Measurements from ENCODE around the gene HCST.

Gene HCST

DNA sequence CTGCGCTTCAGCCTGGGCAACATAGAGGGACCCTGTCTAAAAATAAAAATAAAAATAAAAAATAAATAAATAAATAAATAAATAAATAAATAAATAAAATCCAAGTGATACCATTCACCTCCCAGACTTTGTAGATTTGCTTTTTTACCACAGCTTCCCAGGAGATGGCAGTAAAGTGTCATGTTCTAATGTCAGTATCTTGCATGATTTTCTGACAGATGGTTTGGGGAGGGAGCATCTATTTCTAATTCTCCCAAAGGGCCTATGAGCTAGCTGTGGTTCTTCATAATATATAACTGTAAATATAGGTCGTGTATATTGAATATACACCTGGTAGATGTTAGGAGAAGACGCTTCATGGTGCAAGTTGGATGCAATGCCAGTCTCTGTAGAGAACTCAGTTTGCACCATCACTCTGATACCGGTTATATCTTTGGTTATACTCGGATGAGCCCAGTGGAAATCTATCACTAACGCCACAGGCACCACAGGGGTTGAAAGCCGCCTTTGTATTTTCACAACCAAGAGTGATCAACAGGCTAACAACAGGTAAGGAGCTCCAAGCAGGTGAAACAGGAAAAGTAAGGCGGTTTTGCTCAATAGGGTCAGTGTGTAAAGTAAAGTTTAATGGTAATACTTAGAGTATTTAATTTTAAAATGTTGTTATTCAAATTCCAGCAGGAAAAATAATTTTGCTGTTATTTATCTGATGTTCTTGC, 20.1 kb upstream of the HCST start:
- Histone ChIP-seq H3K9ac (ENCODE audit: low read length) (no peak overlapping the region), H3K27me3 (ENCODE audit: insufficient read depth, low read length) (no peaks in the 10 kb centered on the region), H3K23ac (ENCODE audit: low read length) (no peak overlapping the region), H3K18ac (ENCODE audit: low read length) (no peak overlapping the region), H3K27ac (ENCODE audit: low read depth, low read length) (no peak overlapping the region), H3K36me3 (ENCODE audit: control insufficient read depth in 1 of 2, insufficient read depth in 2 of 2, low read length in 2 of 2) (peaks cover 3 to 4% of the 10 kb centered on the region in 2 experiments), H3K9me3 (ENCODE audit: insufficient read depth, low read depth, low read length) (no peaks in the 10 kb centered on the region), H4K91ac (ENCODE audit: low read depth, low read length) (no peak overlapping the region), H3K79me2 (ENCODE audit: control insufficient read depth, insufficient read depth, low read length, poor library complexity) (no peaks in the 10 kb centered on the region), H2AK5ac (ENCODE audit: low read length) (no peak overlapping the region), H3K4me1 (ENCODE audit: control insufficient read depth in 1 of 2, insufficient read depth in 2 of 2, low read length in 2 of 2) (no peaks in the 10 kb centered on the region), H4K12ac (ENCODE audit: low read depth, low read length) (no peak overlapping the region), H3K4me3 (ENCODE audit: low read depth, low read length) (no peak overlapping the region), H2AFZ (ENCODE audit: insufficient read depth, low read length, poor library complexity) (no peak overlapping the region), H3K79me1 (ENCODE audit: low read length) (no peaks in the 10 kb centered on the region), H2BK120ac (ENCODE audit: insufficient read depth, low read length, poor library complexity) (no peak overlapping the region), H3K4ac (ENCODE audit: low read depth, low read length) (no peak overlapping the region), H3K4me2 (ENCODE audit: low read length) (no peak overlapping the region), H2BK12ac (ENCODE audit: low read length) (no peak overlapping the region), H2BK5ac (ENCODE audit: low read depth, low read length, poor library complexity) (no peak overlapping the region), H4K8ac (ENCODE audit: low read depth, low read length) (no peak overlapping the region), H3K14ac (ENCODE audit: low read length) (no peak overlapping the region)
- WGBS (ENCODE audit: extremely low coverage, insufficient coverage, insufficient read length) = no CpG with 5 or more reads among the region's 8 CpGs
- DNase-seq = peak; percentile 33 to 79

DNA sequence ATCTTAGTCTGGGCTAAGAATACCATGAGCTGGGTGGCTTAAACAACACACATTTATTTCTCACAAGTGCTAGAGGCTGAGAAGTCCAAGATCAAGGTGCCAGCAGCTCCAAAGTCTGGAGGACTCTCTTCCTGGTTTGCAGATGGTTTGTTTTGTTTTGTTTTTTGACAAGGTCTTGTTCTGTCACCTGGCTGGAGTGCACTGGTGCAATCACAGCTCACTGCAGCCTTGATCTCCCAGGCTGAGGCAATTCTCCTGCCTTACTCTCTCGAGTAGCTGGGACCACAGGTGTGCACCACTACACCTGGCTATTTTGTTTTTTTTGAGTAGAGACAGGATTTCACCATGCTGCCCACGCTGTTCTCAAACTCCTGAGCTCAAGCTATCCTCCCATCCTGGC, 18.4 kb upstream of the HCST start:
- Histone ChIP-seq H2BK5ac (ENCODE audit: low read depth, low read length, poor library complexity) (no peak overlapping the region), H3K14ac (ENCODE audit: low read length) (no peak overlapping the region), H3K36me3 (ENCODE audit: control insufficient read depth in 1 of 2, insufficient read depth in 2 of 2, low read length in 2 of 2) (peaks cover 16 to 18% of the 10 kb centered on the region in 2 experiments), H3K4me1 (ENCODE audit: control insufficient read depth in 1 of 2, insufficient read depth in 2 of 2, low read length in 2 of 2) (no peaks in the 10 kb centered on the region), H4K12ac (ENCODE audit: low read depth, low read length) (no peak overlapping the region), H4K8ac (ENCODE audit: low read depth, low read length) (no peak overlapping the region), H3K4ac (ENCODE audit: low read depth, low read length) (no peak overlapping the region), H3K4me3 (ENCODE audit: low read depth, low read length) (no peak overlapping the region), H2BK120ac (ENCODE audit: insufficient read depth, low read length, poor library complexity) (no peak overlapping the region), H2AFZ (ENCODE audit: insufficient read depth, low read length, poor library complexity) (no peak overlapping the region), H3K23ac (ENCODE audit: low read length) (no peak overlapping the region), H3K27ac (ENCODE audit: low read depth, low read length) (no peak overlapping the region), H3K18ac (ENCODE audit: low read length) (no peak overlapping the region), H2AK5ac (ENCODE audit: low read length) (no peak overlapping the region), H4K91ac (ENCODE audit: low read depth, low read length) (no peak overlapping the region), H3K27me3 (ENCODE audit: insufficient read depth, low read length) (no peaks in the 10 kb centered on the region), H3K4me2 (ENCODE audit: low read length) (no peak overlapping the region), H3K9ac (ENCODE audit: low read length) (no peak overlapping the region), H3K79me2 (ENCODE audit: control insufficient read depth, insufficient read depth, low read length, poor library complexity) (no peaks in the 10 kb centered on the region), H2BK12ac (ENCODE audit: low read length) (no peak overlapping the region), H3K9me3 (ENCODE audit: insufficient read depth, low read depth, low read length) (no peaks in the 10 kb centered on the region), H3K79me1 (ENCODE audit: low read length) (no peaks in the 10 kb centered on the region)
- no peak for DNase-seq
- WGBS (ENCODE audit: extremely low coverage, insufficient coverage, insufficient read length) = no CpG with 5 or more reads among the region's 2 CpGs

DNA sequence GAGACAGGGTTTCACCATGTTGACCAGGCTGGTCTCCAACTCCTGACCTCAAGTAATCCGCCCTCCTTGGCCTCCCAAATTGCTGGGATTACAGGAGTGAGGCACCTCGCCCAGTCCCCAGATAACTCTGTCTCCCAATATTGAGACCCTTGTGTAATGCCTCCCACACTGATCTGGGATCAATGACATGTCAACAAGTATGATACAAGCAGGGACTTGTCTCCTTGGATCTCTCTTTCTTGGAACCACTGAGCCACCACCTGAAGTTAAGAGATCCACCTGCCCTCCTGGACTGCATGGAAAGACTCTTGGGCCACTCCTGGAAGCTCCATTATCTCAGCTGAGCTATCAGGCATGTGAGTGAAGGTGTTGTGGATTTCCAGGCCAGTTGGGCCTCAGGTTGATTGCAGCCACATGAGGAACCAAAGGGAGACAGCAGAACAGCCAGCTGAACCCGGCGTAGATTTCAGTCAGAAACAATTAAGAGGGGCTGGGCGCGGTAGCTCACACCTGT, 17.0 kb upstream of the HCST start:
- Histone ChIP-seq H3K9ac (ENCODE audit: low read length) (no peak overlapping the region), H2BK12ac (ENCODE audit: low read length) (no peak overlapping the region), H2AK5ac (ENCODE audit: low read length) (no peak overlapping the region), H3K36me3 (ENCODE audit: control insufficient read depth in 1 of 2, insufficient read depth in 2 of 2, low read length in 2 of 2) (peaks cover 30 to 32% of the 10 kb centered on the region in 2 experiments), H4K8ac (ENCODE audit: low read depth, low read length) (no peak overlapping the region), H3K79me1 (ENCODE audit: low read length) (no peaks in the 10 kb centered on the region), H3K14ac (ENCODE audit: low read length) (no peak overlapping the region), H3K4me2 (ENCODE audit: low read length) (no peak overlapping the region), H2BK120ac (ENCODE audit: insufficient read depth, low read length, poor library complexity) (no peak overlapping the region), H2AFZ (ENCODE audit: insufficient read depth, low read length, poor library complexity) (no peak overlapping the region), H3K79me2 (ENCODE audit: control insufficient read depth, insufficient read depth, low read length, poor library complexity) (no peaks in the 10 kb centered on the region), H3K27ac (ENCODE audit: low read depth, low read length) (no peak overlapping the region), H3K18ac (ENCODE audit: low read length) (no peak overlapping the region), H3K4ac (ENCODE audit: low read depth, low read length) (no peak overlapping the region), H4K91ac (ENCODE audit: low read depth, low read length) (no peak overlapping the region), H3K27me3 (ENCODE audit: insufficient read depth, low read length) (no peaks in the 10 kb centered on the region), H3K4me1 (ENCODE audit: control insufficient read depth in 1 of 2, insufficient read depth in 2 of 2, low read length in 2 of 2) (no peaks in the 10 kb centered on the region), H3K23ac (ENCODE audit: low read length) (no peak overlapping the region), H4K12ac (ENCODE audit: low read depth, low read length) (no peak overlapping the region), H3K9me3 (ENCODE audit: insufficient read depth, low read depth, low read length) (no peaks in the 10 kb centered on the region), H2BK5ac (ENCODE audit: low read depth, low read length, poor library complexity) (no peak overlapping the region), H3K4me3 (ENCODE audit: low read depth, low read length) (no peak overlapping the region)
- no CpG with 5 or more reads among the region's 6 CpGs for WGBS (ENCODE audit: extremely low coverage, insufficient coverage, insufficient read length)
- no peak for DNase-seq

DNA sequence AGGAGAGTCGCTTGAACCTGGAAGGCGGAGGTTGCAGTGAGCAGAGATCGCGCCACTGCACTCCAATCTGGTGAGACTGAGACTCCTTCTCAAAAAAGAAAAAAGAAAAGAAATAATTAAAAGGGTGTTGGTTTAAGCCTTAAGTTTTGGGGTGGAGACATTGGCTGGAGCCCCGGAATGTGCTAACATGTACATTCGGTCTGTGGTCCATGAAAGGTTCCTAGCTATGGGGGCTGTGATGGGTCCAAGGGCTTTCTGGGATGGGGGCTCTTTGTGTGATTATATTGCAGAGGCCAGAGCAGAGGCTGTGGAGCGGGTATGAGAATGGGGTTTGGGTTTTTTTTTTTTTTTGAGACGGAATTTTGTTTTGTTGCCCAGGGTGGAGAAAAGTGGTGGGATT, 16.4 kb upstream of the HCST start:
- Histone ChIP-seq H4K8ac (ENCODE audit: low read depth, low read length) (no peak overlapping the region), H3K9me3 (ENCODE audit: insufficient read depth, low read depth, low read length) (no peaks in the 10 kb centered on the region), H2BK5ac (ENCODE audit: low read depth, low read length, poor library complexity) (no peak overlapping the region), H3K4ac (ENCODE audit: low read depth, low read length) (no peak overlapping the region), H3K79me2 (ENCODE audit: control insufficient read depth, insufficient read depth, low read length, poor library complexity) (no peaks in the 10 kb centered on the region), H4K12ac (ENCODE audit: low read depth, low read length) (no peak overlapping the region), H3K27me3 (ENCODE audit: insufficient read depth, low read length) (no peaks in the 10 kb centered on the region), H2BK12ac (ENCODE audit: low read length) (no peak overlapping the region), H2AFZ (ENCODE audit: insufficient read depth, low read length, poor library complexity) (no peak overlapping the region), H4K91ac (ENCODE audit: low read depth, low read length) (no peak overlapping the region), H2AK5ac (ENCODE audit: low read length) (no peak overlapping the region), H3K36me3 (ENCODE audit: control insufficient read depth in 1 of 2, insufficient read depth in 2 of 2, low read length in 2 of 2) (peaks cover 32 to 35% of the 10 kb centered on the region in 2 experiments), H3K79me1 (ENCODE audit: low read length) (no peaks in the 10 kb centered on the region), H3K4me2 (ENCODE audit: low read length) (no peak overlapping the region), H3K18ac (ENCODE audit: low read length) (no peak overlapping the region), H3K9ac (ENCODE audit: low read length) (no peak overlapping the region), H3K4me1 (ENCODE audit: control insufficient read depth in 1 of 2, insufficient read depth in 2 of 2, low read length in 2 of 2) (no peaks in the 10 kb centered on the region), H3K27ac (ENCODE audit: low read depth, low read length) (no peak overlapping the region), H2BK120ac (ENCODE audit: insufficient read depth, low read length, poor library complexity) (no peak overlapping the region), H3K4me3 (ENCODE audit: low read depth, low read length) (no peak overlapping the region), H3K23ac (ENCODE audit: low read length) (no peak overlapping the region), H3K14ac (ENCODE audit: low read length) (no peak overlapping the region)
- DNase-seq = no peak
- WGBS (ENCODE audit: extremely low coverage, insufficient coverage, insufficient read length) = 100% methylated on average over 1 of the region's 8 CpGs
